Astrocyte of the cerebellum (primary cell): ENCODE measurements around the gene MRPS17.

ENCODE experiments used
- DNase-seq: peaks from one replicate; pipeline ENCODE4 v3.0.0-alpha.2; 2011; ENCODE audit warnings: low read depth
- H3K4me3 ChIP-seq: 2 replicates; pipeline ENCODE4 v1.5.1; 2011; ENCODE audit warnings: mild to moderate bottlenecking, low read depth, low read length, moderate library complexity
- CTCF ChIP-seq: IDR thresholded peaks from 2 replicates; pipeline ENCODE4 v1.5.1; 2012; ENCODE audit warnings: low read length, low read depth, moderate library complexity, mild to moderate bottlenecking; ENCODE audit errors: missing control alignments
- in situ Hi-C: cut with HindIII; loops from 2 replicates; pipeline ENCODE4 v1.10.0; 2017; ENCODE audit warnings: low sequenced_read_pairs

Gene MRPS17

GRCh38 chr7:55951637-55952351, at the start of gene MRPS17:
MRPS17 (plus strand) TSS chr7:55951877; CDS start chr7:55953196, 1,319 bp downstream.
- in situ Hi-C loops, result no loop called here
- TF ChIP-seq CTCF, result no peak
- peak within 1 kb of the TSS; percentile 98 for H3K4me3 ChIP-seq
- DNase-seq, result peak; percentile 66

- in situ Hi-C loops, result no loop called here
- TF ChIP-seq CTCF, result no peak
- H3K4me3 ChIP-seq, result no peak overlapping the region
- DNase-seq, result no peak
Observed at GRCh38 chr7:55903985-55904759, 47.5 kb upstream of the MRPS17 start.

- no peak overlapping the region for H3K4me3 ChIP-seq
- no peak for DNase-seq
Observed at GRCh38 chr7:55912748-55913158, 38.9 kb upstream of the MRPS17 start.

GRCh38 chr7:55917771-55918170, 33.9 kb upstream of the MRPS17 start:
- in situ Hi-C loops, result no loop called here
- no peak for TF ChIP-seq CTCF
- no peak overlapping the region for H3K4me3 ChIP-seq
- DNase-seq, result no peak

More at GRCh38 chr7:55912748-55913158, 38.9 kb upstream of the MRPS17 start:
- no peak for TF ChIP-seq CTCF
- in situ Hi-C loops, result no loop called here

GRCh38 chr7:55928006-55928767, 23.5 kb upstream of the MRPS17 start:
- no peak overlapping the region for H3K4me3 ChIP-seq
- in situ Hi-C loops, result no loop called here
- no peak for TF ChIP-seq CTCF
- DNase-seq, result no peak

GRCh38 chr7:55931421-55932151, 20.1 kb upstream of the MRPS17 start:
- TF ChIP-seq CTCF, result no peak
- H3K4me3 ChIP-seq, result no peak overlapping the region
- in situ Hi-C loops, result no loop called here
- DNase-seq, result no peak
